GM12864 (cell line): ENCODE measurements around the gene PTPRG.

Experiments
- DNase-seq: peaks from one replicate; pipeline ENCODE4 v3.0.0-alpha.2; 2011; ENCODE audit warnings: low read depth
- H3K4me3 ChIP-seq: 2 replicates; pipeline ENCODE4 v1.5.1; 2011; ENCODE audit warnings: mild to moderate bottlenecking, low read depth, low read length, control low read depth
- CTCF ChIP-seq: IDR thresholded peaks from 2 replicates; pipeline ENCODE4 v1.5.1; 2011; ENCODE audit warnings: low read depth, mild to moderate bottlenecking, moderate library complexity, low read length, control low read depth, inconsistent platforms; ENCODE audit errors: missing control alignments

Gene PTPRG

GRCh38 chr3:61729038-61729634 lies 167.8 kb downstream of the PTPRG start:
- no peak for DNase-seq
- no peak for TF ChIP-seq CTCF

GRCh38 chr3:61730056-61730455 lies 168.7 kb downstream of the PTPRG start:
- TF ChIP-seq CTCF: no peak
- no peak for DNase-seq
- no peak overlapping the region for H3K4me3 ChIP-seq

More at GRCh38 chr3:61729038-61729634, 167.8 kb downstream of the PTPRG start:
- H3K4me3 ChIP-seq: no peak overlapping the region

- TF ChIP-seq CTCF: no peak
- DNase-seq: no peak
- H3K4me3 ChIP-seq: no peak overlapping the region
Observed at GRCh38 chr3:61730577-61731231, 169.3 kb downstream of the PTPRG start.

GRCh38 chr3:61733000-61733399 lies 171.6 kb downstream of the PTPRG start:
- DNase-seq: no peak

GRCh38 chr3:61733876-61734275 lies 172.5 kb downstream of the PTPRG start:
- no peak for DNase-seq
- no peak for TF ChIP-seq CTCF
- no peak overlapping the region for H3K4me3 ChIP-seq

More at GRCh38 chr3:61733000-61733399, 171.6 kb downstream of the PTPRG start:
- no peak overlapping the region for H3K4me3 ChIP-seq
- TF ChIP-seq CTCF: no peak

- no peak for TF ChIP-seq CTCF
- no peak overlapping the region for H3K4me3 ChIP-seq
- DNase-seq: no peak
Observed at GRCh38 chr3:61734749-61735686, 173.6 kb downstream of the PTPRG start.
